ENCODE measurements around the gene CADPS2.

Gene CADPS2

GRCh38 chr7:122515404-122515803 lies 370.9 kb downstream of the CADPS2 start:
- DNase-seq, result no peak

GRCh38 chr7:122511268-122511667 lies 375.0 kb downstream of the CADPS2 start:
- DNase-seq, result no peak

- DNase-seq, result no peak
These were observed 378.7 kb downstream of the CADPS2 start for GRCh38 chr7:122507591-122507990.

DNA sequence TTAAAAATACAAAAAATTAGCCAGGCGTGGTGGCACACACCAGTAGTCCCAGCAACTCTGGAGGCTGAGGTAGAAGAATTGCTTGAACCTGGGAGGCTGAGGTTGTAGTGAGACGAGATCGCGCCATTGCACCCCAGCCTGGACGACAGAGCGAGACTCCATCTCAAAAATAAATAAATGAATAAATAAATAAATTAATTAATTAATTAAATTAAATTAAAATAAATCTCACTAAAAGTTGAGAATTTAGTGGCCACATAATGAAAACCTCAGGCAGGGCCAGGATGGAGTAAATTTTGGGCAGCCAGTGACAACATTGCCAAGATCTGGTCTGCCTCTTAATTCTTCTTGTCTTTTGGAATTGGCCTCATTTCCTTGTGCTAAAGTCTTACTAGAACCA lies 394.3 kb downstream of the CADPS2 start:
- no peak for DNase-seq

- no peak for DNase-seq
These were observed 398.0 kb downstream of the CADPS2 start for GRCh38 chr7:122488241-122488640.

GRCh38 chr7:122487131-122487530 lies 399.1 kb downstream of the CADPS2 start:
- DNase-seq, result no peak

- DNase-seq, result no peak
These were observed 400.4 kb downstream of the CADPS2 start for GRCh38 chr7:122485856-122486255.

DNA sequence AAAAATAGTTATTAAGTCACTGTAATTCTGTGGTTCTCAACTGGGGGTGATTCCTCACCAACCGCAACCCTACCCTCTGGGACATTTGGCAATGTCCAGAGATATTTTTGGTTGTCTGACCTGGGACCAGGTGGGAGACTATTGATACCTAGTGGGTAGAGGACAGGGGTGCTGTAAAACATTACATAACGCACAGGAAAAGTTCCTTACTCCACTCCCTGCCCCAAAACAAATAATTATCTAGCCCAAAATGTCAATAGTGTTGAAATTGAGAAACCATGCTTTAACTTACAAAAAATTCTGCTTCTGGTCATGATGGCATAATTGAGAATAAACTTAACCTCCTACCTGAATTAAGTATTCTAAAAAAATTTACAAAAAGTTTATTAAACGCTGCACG lies 404.0 kb downstream of the CADPS2 start:
- no peak for DNase-seq

DNA sequence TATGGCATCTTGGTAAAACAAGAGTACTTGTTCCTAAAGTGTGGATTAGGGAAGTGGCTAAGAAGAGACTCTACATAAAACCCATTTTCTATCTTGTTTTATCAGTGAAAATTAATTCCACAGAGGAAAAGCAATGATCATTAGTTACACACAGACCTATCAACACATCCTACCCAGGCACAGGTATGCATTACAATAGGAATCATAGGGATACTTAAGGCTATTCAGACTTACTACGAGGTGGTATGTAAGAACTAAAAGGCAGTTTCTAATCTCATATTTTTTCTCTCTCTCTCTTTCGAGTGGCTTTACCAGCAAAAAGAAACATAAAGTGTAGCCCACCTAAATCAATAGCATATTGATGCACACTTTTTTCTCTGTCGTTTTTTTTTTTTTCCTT lies 415.4 kb downstream of the CADPS2 start:
- DNase-seq, result no peak

DNA sequence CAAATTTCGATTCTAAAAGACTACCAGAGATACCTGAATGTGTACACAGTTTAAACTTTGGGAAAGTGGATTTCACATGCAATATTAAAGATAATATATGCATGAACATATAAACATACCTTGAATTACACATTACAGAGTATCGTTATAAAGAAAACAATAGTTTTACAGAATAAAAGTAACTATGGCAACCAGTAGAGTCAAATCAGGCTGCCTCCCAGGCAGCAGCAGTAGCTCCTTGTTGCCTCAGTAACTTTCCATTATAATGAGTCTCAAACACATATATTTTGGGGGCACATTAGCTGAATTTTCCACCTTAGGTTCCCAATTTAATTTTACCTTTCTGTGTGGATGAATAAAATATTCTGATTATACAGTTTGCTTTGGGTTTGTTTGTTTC lies 417.3 kb downstream of the CADPS2 start:
- no peak for DNase-seq

DNA sequence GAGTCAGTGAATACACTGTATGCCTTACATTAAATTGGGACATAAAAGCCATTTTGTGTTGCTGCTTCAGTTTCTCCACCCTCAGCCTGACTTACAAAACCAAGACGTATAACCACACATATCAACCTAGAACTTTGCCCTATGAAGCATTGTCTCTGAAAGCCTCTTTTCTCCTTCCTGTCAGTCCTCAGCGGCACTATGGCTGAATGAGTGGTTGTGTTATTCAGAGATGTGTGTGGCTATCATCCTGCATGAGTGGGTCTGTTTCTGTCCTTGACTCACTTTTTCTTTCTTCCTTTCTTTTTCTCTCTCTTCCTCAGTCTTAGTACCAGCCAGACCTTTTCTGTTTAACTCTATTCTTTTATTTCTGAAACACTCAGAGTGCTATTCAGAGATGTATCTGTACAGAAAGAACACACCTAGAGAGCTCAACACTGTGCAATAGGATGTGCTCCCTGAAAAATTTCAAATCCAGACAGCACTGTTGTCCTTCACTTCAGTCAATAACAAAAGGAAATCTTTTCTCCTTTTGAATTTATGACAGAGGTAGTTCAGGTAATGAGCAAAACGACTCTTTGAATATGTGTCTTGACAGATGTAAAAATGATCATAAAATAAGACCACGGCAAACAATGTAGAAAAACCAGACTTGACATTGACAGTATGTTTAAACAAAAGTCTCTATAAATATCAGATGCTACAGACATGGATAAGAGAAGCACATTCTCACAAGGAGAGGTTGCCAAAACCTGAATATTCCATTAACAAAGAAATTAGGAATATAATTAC lies 418.4 kb downstream of the CADPS2 start:
- DNase-seq, result no peak

- no peak for DNase-seq
These were observed 421.0 kb downstream of the CADPS2 start for GRCh38 chr7:122465296-122465695.

DNA sequence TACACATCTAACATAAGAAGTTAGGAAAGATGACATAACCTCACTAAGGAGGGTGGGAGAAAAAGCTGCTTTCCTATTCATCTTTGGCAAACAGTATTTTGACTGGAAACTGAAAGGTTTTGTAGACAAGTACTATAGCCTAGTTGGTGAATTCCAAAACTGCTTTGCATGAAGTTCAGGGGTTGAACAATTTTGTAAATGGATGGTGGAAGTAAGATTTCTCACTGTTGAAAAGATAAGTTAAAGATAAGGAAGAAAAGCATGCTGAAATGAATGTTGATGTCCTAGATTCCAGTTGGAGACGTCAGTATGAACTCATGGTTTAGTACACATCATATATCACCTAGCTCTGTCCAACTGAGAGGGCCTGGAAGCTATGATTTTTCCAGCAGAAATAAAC lies 422.6 kb downstream of the CADPS2 start:
- no peak for DNase-seq

DNA sequence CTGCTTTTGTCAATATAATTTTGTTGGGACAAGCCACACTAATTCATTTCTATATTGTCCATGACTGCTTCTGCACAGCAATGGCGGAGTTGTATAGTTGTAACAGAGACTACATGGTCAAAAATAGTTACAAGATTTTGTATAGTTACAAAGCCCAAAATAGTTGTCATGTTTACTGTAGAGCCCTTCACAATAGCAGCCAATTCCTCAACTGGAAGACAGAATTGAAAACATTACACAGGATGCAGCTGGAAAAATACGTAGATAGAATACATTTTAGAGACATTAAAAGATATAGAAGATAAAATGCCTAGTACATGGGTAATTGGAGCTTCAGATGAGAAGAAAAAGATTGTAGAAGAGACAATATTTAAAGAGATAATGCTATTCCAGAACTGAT lies 425.3 kb downstream of the CADPS2 start:
- no peak for DNase-seq

GRCh38 chr7:122457969-122458368 lies 428.3 kb downstream of the CADPS2 start:
- DNase-seq, result no peak

DNA sequence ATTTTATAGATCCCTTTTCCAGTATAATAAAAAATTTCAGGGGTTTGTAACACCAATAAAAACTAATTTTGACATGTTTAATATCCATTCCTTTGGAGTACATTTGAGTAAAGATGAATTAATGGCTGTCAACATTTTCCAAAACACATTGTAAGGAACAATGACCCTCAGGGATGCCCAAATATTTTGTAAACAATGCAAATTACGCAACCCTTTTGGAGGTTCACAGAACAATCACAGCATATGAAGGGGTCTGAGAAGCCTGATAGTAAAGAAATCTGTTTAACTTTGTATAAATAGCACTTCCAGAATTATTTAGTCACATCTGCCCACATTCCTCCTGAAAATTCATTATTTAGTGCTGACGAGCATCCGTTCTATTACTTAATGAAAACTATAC lies 428.9 kb downstream of the CADPS2 start:
- no peak for DNase-seq

GRCh38 chr7:122454776-122455507 lies 431.3 kb downstream of the CADPS2 start:
- DNase-seq, result no peak

DNA sequence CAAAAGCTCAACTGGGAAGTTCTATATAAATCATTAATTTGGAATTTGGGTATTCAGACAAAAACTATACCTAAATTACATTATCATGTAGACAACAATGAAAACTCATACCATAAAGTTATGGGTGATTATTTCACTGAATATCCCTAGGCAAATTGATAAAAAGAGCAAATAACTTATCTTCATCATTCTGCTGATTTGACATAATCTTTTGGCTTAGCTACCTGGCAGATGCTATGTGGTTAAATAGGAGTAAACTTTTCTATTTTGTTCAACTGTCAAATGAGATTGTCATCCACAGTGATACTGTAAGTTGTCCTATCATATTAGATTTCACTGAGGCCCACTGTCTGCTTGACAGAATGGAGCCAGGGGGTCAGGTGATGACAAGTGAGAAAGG lies 432.8 kb downstream of the CADPS2 start:
- no peak for DNase-seq

DNA sequence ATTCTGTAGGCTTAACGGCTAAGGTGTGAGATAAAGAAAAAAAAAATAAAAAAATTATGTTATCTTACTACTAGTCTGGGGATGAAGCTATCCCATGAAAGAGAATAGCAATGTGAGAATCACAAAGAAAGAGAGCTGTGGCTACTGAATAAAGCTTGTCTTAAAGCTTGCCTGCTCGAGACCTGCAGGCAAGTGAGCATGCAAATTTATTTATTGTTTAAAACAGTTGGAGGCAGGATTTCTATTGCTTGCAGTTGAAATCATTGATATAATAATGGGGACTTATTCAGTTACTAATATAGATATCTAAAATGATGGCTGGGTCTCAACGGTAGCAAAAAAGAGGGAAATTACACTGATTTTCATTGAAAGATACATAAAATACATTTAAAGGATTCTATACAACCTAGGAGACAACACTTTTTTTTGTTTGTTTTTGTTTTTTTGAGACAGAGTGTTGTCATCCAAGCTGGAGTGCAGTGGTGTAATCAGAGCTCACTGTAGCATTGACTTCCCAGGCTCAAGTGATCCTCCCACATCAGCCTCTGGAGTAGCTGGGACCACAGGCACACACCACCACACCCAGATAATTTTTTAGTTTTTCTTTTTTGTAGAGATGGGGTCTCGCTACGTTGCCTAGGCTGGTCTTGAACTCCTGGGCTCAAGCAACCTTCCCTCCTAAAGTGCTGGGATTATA lies 437.2 kb downstream of the CADPS2 start:
- DNase-seq, result no peak

- no peak for DNase-seq
These were observed 443.3 kb downstream of the CADPS2 start for GRCh38 chr7:122442929-122443328.

- no peak for DNase-seq
These were observed 447.8 kb downstream of the CADPS2 start for GRCh38 chr7:122438492-122438891.

GRCh38 chr7:122438006-122438405 lies 448.3 kb downstream of the CADPS2 start:
- no peak for DNase-seq

DNA sequence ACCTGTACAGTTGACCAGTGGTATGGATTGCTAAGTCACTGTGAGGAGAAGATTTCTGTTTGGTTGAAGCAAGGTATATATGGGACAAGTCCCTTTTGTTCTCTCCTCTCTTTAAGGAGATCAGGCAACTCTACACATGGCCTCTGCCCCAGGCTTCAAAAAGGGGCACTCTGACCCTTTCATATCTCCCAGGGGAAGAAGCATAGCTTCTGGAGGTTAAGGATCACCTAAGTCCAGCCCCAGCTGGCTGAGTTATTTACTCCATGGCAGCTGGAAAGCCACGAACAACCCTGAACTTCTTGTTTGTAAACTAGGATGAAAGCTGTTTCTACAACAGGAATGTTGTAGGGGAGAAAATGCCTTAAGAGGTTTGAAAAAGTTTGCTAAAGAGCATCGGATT lies 452.5 kb downstream of the CADPS2 start:
- DNase-seq, result no peak

DNA sequence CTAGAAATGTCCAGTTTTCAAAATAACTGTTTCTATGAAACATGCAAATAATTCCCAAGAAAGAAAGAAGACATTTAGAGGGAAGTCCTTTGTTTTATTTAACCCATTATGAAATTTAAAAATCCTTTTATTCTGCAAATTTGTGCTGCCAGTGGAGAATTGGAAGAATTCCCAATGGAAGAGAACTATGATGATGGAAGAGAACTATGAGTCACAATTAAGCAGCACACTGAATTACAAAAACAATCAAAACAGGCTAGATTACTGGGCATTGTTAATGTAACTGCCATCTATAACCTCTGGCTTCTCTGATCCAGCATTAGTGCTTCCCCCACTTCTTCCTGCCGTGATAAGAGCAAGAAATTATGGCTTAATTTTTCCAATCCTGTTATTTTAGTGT lies 455.6 kb downstream of the CADPS2 start:
- DNase-seq, result no peak
